ENCODE data around the gene SEPTIN10. TPM values are rescaled to one million over a fixed set of nuclear protein-coding genes. Genes with fewer than 3 reads are reported as not detected.

Gene SEPTIN10
- total RNA-seq, 1 donor from 2014 or later: 90.8 TPM

GRCh38 chr2:109619032-109619615 lies 5.4 kb upstream of the SEPTIN10 start:
- TF ChIP-seq CTCF (IDR thresholded peaks at IDR 0.05; ENCODE audit: insufficient read depth, low read depth, low read length) (no peak), EZH2 (IDR thresholded peaks at IDR 0.05; ENCODE audit: insufficient read depth, low read length) (no peak)
- Mint-ChIP-seq H3K36me3 (ENCODE audit: low read depth, unreplicated experiment) (no peaks in the 10 kb centered on the region), H3K4me1 (ENCODE audit: low read depth, unreplicated experiment) (no peaks in the 10 kb centered on the region), H3K9me3 (ENCODE audit: unreplicated experiment) (no peaks in the 10 kb centered on the region), H3K27ac (ENCODE audit: unreplicated experiment) (no peak overlapping the region), H3K27me3 (ENCODE audit: low read depth, unreplicated experiment) (peaks cover 4% of the 10 kb centered on the region), H3K4me3 (ENCODE audit: unreplicated experiment) (no peak overlapping the region)
- peaks cover 10% of the 10 kb centered on the region for H3K4me1 ChIP-seq (ENCODE audit: insufficient read depth, low read length)
- H3K36me3 ChIP-seq (ENCODE audit: insufficient read depth, low read length): no peaks in the 10 kb centered on the region
- H3K4me3 ChIP-seq (ENCODE audit: insufficient read depth, low read depth, low read length): no peak overlapping the region
- H3K27ac ChIP-seq (ENCODE audit: low read depth, low read length): no peak overlapping the region
- H3K9ac ChIP-seq (ENCODE audit: low read length): no peak overlapping the region
- no peaks in the 10 kb centered on the region for H3K9me3 ChIP-seq (ENCODE audit: insufficient read depth, low read depth, low read length)
- peaks cover 37% of the 10 kb centered on the region for H3K79me2 ChIP-seq (ENCODE audit: insufficient read depth, low read length)
- H3K27me3 ChIP-seq (ENCODE audit: insufficient read depth, low read length): no peaks in the 10 kb centered on the region
- H3K4me2 ChIP-seq (ENCODE audit: low read length): no peak overlapping the region
- no peak for DNase-seq (ENCODE audit: low read depth)
- H4K20me1 ChIP-seq (ENCODE audit: insufficient read depth, low read length): peaks cover 27% of the 10 kb centered on the region
- H2AFZ ChIP-seq (ENCODE audit: low read depth, low read length): no peak overlapping the region
- FAIRE-seq: no peak

DNA sequence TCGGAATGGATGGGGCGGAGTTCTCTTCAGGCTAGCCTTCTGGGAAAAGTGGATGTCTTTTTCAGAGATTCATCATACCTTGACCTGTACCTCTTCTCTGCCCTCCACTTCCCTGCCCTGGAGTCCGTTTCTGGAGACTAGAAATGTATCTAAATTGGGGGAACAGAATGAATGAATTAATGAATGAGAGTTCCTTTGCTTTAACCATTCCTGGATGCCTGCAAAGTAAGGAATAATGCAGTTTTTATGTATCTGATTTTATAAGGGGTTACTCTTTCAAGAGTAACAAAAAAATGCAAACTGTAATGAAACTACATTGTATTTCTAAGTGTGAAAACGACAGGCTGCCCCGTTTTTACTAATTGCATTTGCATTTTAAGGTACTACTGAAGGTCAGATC lies 2.4 kb upstream of the SEPTIN10 start:
- H3K36me3 ChIP-seq (ENCODE audit: insufficient read depth, low read length): no peaks in the 10 kb centered on the region
- no peaks in the 10 kb centered on the region for H3K27me3 ChIP-seq (ENCODE audit: insufficient read depth, low read length)
- H3K4me3 ChIP-seq (ENCODE audit: insufficient read depth, low read depth, low read length): peak overlapping the region; percentile 68
- no peak overlapping the region for H3K27ac ChIP-seq (ENCODE audit: low read depth, low read length)
- Mint-ChIP-seq H3K27ac (ENCODE audit: unreplicated experiment) (no peak overlapping the region), H3K4me3 (ENCODE audit: unreplicated experiment) (peak overlapping the region; percentile 86), H3K4me1 (ENCODE audit: low read depth, unreplicated experiment) (peaks cover 3% of the 10 kb centered on the region), H3K9me3 (ENCODE audit: unreplicated experiment) (peaks cover 2% of the 10 kb centered on the region), H3K36me3 (ENCODE audit: low read depth, unreplicated experiment) (no peaks in the 10 kb centered on the region), H3K27me3 (ENCODE audit: low read depth, unreplicated experiment) (no peaks in the 10 kb centered on the region)
- H3K4me1 ChIP-seq (ENCODE audit: insufficient read depth, low read length): peaks cover 20% of the 10 kb centered on the region
- H3K4me2 ChIP-seq (ENCODE audit: low read length): peak overlapping the region; percentile 89
- peak overlapping the region; percentile 78 for H3K9ac ChIP-seq (ENCODE audit: low read length)
- TF ChIP-seq EZH2 (IDR thresholded peaks at IDR 0.05; ENCODE audit: insufficient read depth, low read length) (no peak), CTCF (IDR thresholded peaks at IDR 0.05; ENCODE audit: insufficient read depth, low read depth, low read length) (no peak)
- H3K9me3 ChIP-seq (ENCODE audit: insufficient read depth, low read depth, low read length): no peaks in the 10 kb centered on the region
- H2AFZ ChIP-seq (ENCODE audit: low read depth, low read length): no peak overlapping the region
- peaks cover 40% of the 10 kb centered on the region for H4K20me1 ChIP-seq (ENCODE audit: insufficient read depth, low read length)
- DNase-seq (ENCODE audit: low read depth): no peak
- FAIRE-seq: no peak
- peaks cover 59% of the 10 kb centered on the region for H3K79me2 ChIP-seq (ENCODE audit: insufficient read depth, low read length)

- H3K4me1 ChIP-seq (ENCODE audit: insufficient read depth, low read length): peaks cover 20% of the 10 kb centered on the region
- H4K20me1 ChIP-seq (ENCODE audit: insufficient read depth, low read length): peaks cover 40% of the 10 kb centered on the region
- peak overlapping the region; percentile 78 for H3K9ac ChIP-seq (ENCODE audit: low read length)
- Mint-ChIP-seq H3K4me3 (ENCODE audit: unreplicated experiment) (peak overlapping the region; percentile 86), H3K36me3 (ENCODE audit: low read depth, unreplicated experiment) (no peaks in the 10 kb centered on the region), H3K27me3 (ENCODE audit: low read depth, unreplicated experiment) (no peaks in the 10 kb centered on the region), H3K4me1 (ENCODE audit: low read depth, unreplicated experiment) (peaks cover 8% of the 10 kb centered on the region), H3K27ac (ENCODE audit: unreplicated experiment) (peak overlapping the region; percentile 68), H3K9me3 (ENCODE audit: unreplicated experiment) (peaks cover 2% of the 10 kb centered on the region)
- H3K36me3 ChIP-seq (ENCODE audit: insufficient read depth, low read length): no peaks in the 10 kb centered on the region
- peak overlapping the region; percentile 89 for H3K4me2 ChIP-seq (ENCODE audit: low read length)
- no peaks in the 10 kb centered on the region for H3K9me3 ChIP-seq (ENCODE audit: insufficient read depth, low read depth, low read length)
- TF ChIP-seq EZH2 (IDR thresholded peaks at IDR 0.05; ENCODE audit: insufficient read depth, low read length) (no peak), CTCF (IDR thresholded peaks at IDR 0.05; ENCODE audit: insufficient read depth, low read depth, low read length) (no peak)
- peak overlapping the region; percentile 65 for H2AFZ ChIP-seq (ENCODE audit: low read depth, low read length)
- FAIRE-seq (no peak), DNase-seq (ENCODE audit: low read depth) (no peak)
- H3K79me2 ChIP-seq (ENCODE audit: insufficient read depth, low read length): peaks cover 64% of the 10 kb centered on the region
- H3K27ac ChIP-seq (ENCODE audit: low read depth, low read length): no peak overlapping the region
- H3K4me3 ChIP-seq (ENCODE audit: insufficient read depth, low read depth, low read length): peak overlapping the region; percentile 68
- H3K27me3 ChIP-seq (ENCODE audit: insufficient read depth, low read length): no peaks in the 10 kb centered on the region
Observed at GRCh38 chr2:109615637-109616144, 1.9 kb upstream of the SEPTIN10 start.

Measured in astrocyte (in vitro differentiated cells and primary cell).